HEK293 (cell line): ENCODE measurements around the gene SPTBN5.

Experiments used
- CTCF ChIA-PET: fragments of 350-600 bp; formaldehyde crosslinking; extraction: SDS; loops from one replicate; lab custom pipeline; 2021; ENCODE audit warnings: antibody characterized with exemption; lab: Yijun Ruan, JAX
- POLR2A ChIA-PET: fragments of 300-600 bp; formaldehyde crosslinking; extraction: SDS; loops from one replicate; lab custom pipeline; 2020; ENCODE audit warnings: antibody characterized with exemption, inconsistent platforms; lab: Yijun Ruan, JAX
- H3K27ac ChIP-seq: fragments of 200-500 bp; sonication (Bioruptor generic); 2 replicates; pipeline ENCODE4 v1.5.1; 2014; ENCODE audit warnings: low read depth, low read length, control low read depth, inconsistent platforms; ENCODE audit errors: extremely low read depth
- H3K36me3 ChIP-seq, 2 experiments: fragments of 200-500 bp in 1 of 2; sonication (Bioruptor generic) in 1 of 2; 1 replicate in 1 of 2; 2 replicates in 1 of 2; pipeline ENCODE4 v1.5.1; 2014 to 2017; ENCODE audit warnings: inconsistent platforms in 2 of 2, low read length in 2 of 2; ENCODE audit not compliant: control insufficient read depth in 2 of 2, insufficient read depth in 1 of 2
- H3K4me1 ChIP-seq: fragments of 200-500 bp; sonication (Bioruptor generic); 2 replicates; pipeline ENCODE4 v1.5.1; 2014; ENCODE audit warnings: mild to moderate bottlenecking, low read length, inconsistent platforms; ENCODE audit not compliant: control insufficient read depth, insufficient read depth
- H3K4me3 ChIP-seq: 2 replicates; pipeline ENCODE4 v1.5.1; 2011; ENCODE audit warnings: low read depth, mild to moderate bottlenecking, control low read depth, low read length, moderate library complexity
- H3K9me3 ChIP-seq: fragments of 200-500 bp; sonication (Bioruptor generic); 2 replicates; pipeline ENCODE4 v1.5.1; 2014; ENCODE audit warnings: low read depth, low read length, inconsistent platforms; ENCODE audit not compliant: control insufficient read depth, insufficient read depth
- GFI1B ChIP-seq: fragments of 450-650 bp; formaldehyde crosslinking; IDR thresholded peaks from 2 replicates; pipeline ENCODE4 v1.5.1; 2016; ENCODE audit warnings: missing biosample characterization, missing genetic modification characterization
- KLF1 ChIP-seq: fragments of 450-650 bp; formaldehyde crosslinking; IDR thresholded peaks from 2 replicates; pipeline ENCODE4 v1.5.1; 2016; ENCODE audit warnings: missing biosample characterization, missing genetic modification characterization
- WT1 ChIP-seq: fragments of 450-650 bp; formaldehyde crosslinking; IDR thresholded peaks from 2 replicates; pipeline ENCODE4 v1.5.1; 2016; ENCODE audit warnings: missing biosample characterization, missing genetic modification characterization
- ZNF114 ChIP-seq: fragments of 450-650 bp; formaldehyde crosslinking; IDR thresholded peaks from 2 replicates; pipeline ENCODE4 v1.5.0; 2017; ENCODE audit warnings: missing biosample characterization, missing genetic modification characterization
- ZNF140 ChIP-seq: fragments of 450-650 bp; formaldehyde crosslinking; IDR thresholded peaks from 2 replicates; pipeline ENCODE4 v1.5.1; 2016; ENCODE audit warnings: missing biosample characterization, missing genetic modification characterization
- ZNF169 ChIP-seq: fragments of 450-650 bp; formaldehyde crosslinking; IDR thresholded peaks from 2 replicates; pipeline ENCODE4 v1.5.1; 2016; ENCODE audit warnings: missing biosample characterization, missing genetic modification characterization
- ZNF24 ChIP-seq: fragments of 450-650 bp; formaldehyde crosslinking; IDR thresholded peaks from 2 replicates; pipeline ENCODE4 v1.5.1; 2016; ENCODE audit warnings: missing biosample characterization, missing genetic modification characterization
- ZNF302 ChIP-seq: fragments of 450-650 bp; formaldehyde crosslinking; IDR thresholded peaks from 2 replicates; pipeline ENCODE4 v1.5.1; 2016; ENCODE audit warnings: missing biosample characterization, missing genetic modification characterization, low read depth
- ZNF311 ChIP-seq: fragments of 450-650 bp; formaldehyde crosslinking; IDR thresholded peaks from 2 replicates; pipeline ENCODE4 v1.5.1; 2017; ENCODE audit warnings: missing biosample characterization, missing genetic modification characterization, borderline replicate concordance
- ZNF324 ChIP-seq: fragments of 450-650 bp; formaldehyde crosslinking; IDR thresholded peaks from 2 replicates; pipeline ENCODE4 v1.5.1; 2016; ENCODE audit warnings: missing biosample characterization, missing genetic modification characterization
- ZNF423 ChIP-seq: fragments of 450-650 bp; formaldehyde crosslinking; IDR thresholded peaks from 2 replicates; pipeline ENCODE4 v1.5.1; 2016; ENCODE audit warnings: missing biosample characterization, missing genetic modification characterization
- ZNF501 ChIP-seq: fragments of 450-650 bp; formaldehyde crosslinking; IDR thresholded peaks from 2 replicates; pipeline ENCODE4 v1.5.1; 2016; ENCODE audit warnings: missing biosample characterization, missing genetic modification characterization
- ZNF585B ChIP-seq: fragments of 450-650 bp; formaldehyde crosslinking; IDR thresholded peaks from 2 replicates; pipeline ENCODE4 v1.5.1; 2016; ENCODE audit warnings: missing biosample characterization, missing genetic modification characterization
- ZNF623 ChIP-seq: fragments of 450-650 bp; formaldehyde crosslinking; IDR thresholded peaks from 2 replicates; pipeline ENCODE4 v1.5.1; 2016; ENCODE audit warnings: missing biosample characterization, missing genetic modification characterization
- ZNF626 ChIP-seq: fragments of 450-650 bp; sonication (Bioruptor Pico); formaldehyde crosslinking; IDR thresholded peaks from 2 replicates; pipeline ENCODE4 v1.5.1; 2018; ENCODE audit warnings: missing biosample characterization, missing genetic modification characterization, inconsistent platforms
- ZNF747 ChIP-seq: fragments of 450-650 bp; formaldehyde crosslinking; IDR thresholded peaks from 2 replicates; pipeline ENCODE4 v1.5.1; 2016; ENCODE audit warnings: missing biosample characterization, missing genetic modification characterization
- ZNF76 ChIP-seq: fragments of 450-650 bp; formaldehyde crosslinking; IDR thresholded peaks from 2 replicates; pipeline ENCODE4; 2016; ENCODE audit warnings: low read depth, missing biosample characterization, missing genetic modification characterization, borderline replicate concordance
- ZNF777 ChIP-seq: fragments of 450-650 bp; formaldehyde crosslinking; IDR thresholded peaks from 2 replicates; pipeline ENCODE4 v1.5.1; 2017; ENCODE audit warnings: missing biosample characterization, missing genetic modification characterization, borderline replicate concordance
- TF ChIP-seq, protein P1 (sequence below): fragments of 450-650 bp; formaldehyde crosslinking; IDR thresholded peaks from 2 replicates; pipeline ENCODE4 v1.5.1; 2017; ENCODE audit warnings: missing biosample characterization, missing genetic modification characterization
- TF ChIP-seq, protein P2 (sequence below): fragments of 450-650 bp; formaldehyde crosslinking; IDR thresholded peaks from 2 replicates; pipeline ENCODE4 v1.5.1; 2016; ENCODE audit warnings: missing biosample characterization, missing genetic modification characterization
- TF ChIP-seq, protein P3 (sequence below): fragments of 450-650 bp; formaldehyde crosslinking; IDR thresholded peaks from 2 replicates; pipeline ENCODE4 v1.5.1; 2016; ENCODE audit warnings: missing biosample characterization, missing genetic modification characterization

The SPTBN5 gene

DNA sequence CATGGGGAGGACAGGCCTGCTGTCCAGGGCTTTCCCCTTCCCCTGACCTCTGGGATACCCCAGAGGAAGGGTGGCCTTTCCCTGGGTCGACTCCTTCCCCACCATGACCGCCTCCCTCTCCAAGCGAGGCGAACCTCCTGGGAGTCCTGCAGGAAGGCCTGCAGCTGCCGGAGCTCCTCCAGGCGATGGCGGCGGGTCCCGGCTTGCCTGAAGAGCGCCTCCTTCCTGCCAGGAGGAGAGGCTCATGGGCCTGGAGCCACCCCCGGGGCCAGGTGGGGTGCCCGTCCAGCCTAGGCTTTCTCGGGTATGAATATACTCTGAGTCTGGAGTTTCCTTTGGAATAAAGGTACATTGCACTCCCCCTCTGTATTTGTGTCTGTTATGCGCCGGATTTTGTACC lies 35.1 kb downstream of the SPTBN5 start:
- CTCF ChIA-PET = interaction anchor here (0.7 kb wide), 1 partner anchor 463 kb away, joined by 3 read pairs; no protein-coding TSS in a partner anchor
- TF ChIP-seq WT1 (tag by site-specific recombination) (no peak), GFI1B (no peak), ZNF585B (tag by site-specific recombination) (no peak), ZNF140 (tag by site-specific recombination) (no peak), ZNF76 (tag by site-specific recombination) (no peak), ZNF302 (tag by site-specific recombination) (no peak), ZNF311 (tag by site-specific recombination) (no peak), ZNF423 (no peak), ZNF777 (no peak), ZNF169 (tag by site-specific recombination) (no peak), ZNF24 (tag by site-specific recombination) (no peak), ZNF626 (tag by site-specific recombination) (no peak), ZNF114 (tag by site-specific recombination) (no peak), ZNF501 (tag by site-specific recombination) (no peak), ZNF747 (tag by site-specific recombination) (no peak)
- TF ChIP-seq, protein P1, sequence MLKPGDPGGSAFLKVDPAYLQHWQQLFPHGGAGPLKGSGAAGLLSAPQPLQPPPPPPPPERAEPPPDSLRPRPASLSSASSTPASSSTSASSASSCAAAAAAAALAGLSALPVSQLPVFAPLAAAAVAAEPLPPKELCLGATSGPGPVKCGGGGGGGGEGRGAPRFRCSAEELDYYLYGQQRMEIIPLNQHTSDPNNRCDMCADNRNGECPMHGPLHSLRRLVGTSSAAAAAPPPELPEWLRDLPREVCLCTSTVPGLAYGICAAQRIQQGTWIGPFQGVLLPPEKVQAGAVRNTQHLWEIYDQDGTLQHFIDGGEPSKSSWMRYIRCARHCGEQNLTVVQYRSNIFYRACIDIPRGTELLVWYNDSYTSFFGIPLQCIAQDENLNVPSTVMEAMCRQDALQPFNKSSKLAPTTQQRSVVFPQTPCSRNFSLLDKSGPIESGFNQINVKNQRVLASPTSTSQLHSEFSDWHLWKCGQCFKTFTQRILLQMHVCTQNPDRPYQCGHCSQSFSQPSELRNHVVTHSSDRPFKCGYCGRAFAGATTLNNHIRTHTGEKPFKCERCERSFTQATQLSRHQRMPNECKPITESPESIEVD (tag by site-specific recombination) = no peak
- TF ChIP-seq, protein P2, sequence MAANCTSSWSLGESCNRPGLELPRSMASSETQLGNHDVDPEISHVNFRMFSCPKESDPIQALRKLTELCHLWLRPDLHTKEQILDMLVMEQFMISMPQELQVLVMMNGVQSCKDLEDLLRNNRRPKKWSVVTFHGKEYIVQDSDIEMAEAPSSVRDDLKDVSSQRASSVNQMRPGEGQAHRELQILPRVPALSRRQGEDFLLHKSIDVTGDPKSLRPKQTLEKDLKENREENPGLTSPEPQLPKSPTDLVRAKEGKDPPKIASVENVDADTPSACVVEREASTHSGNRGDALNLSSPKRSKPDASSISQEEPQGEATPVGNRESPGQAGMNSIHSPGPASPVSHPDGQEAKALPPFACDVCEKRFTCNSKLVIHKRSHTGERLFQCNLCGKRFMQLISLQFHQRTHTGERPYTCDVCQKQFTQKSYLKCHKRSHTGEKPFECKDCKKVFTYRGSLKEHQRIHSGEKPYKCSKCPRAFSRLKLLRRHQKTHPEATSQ (tag by site-specific recombination) = no peak
- TF ChIP-seq, protein P3, sequence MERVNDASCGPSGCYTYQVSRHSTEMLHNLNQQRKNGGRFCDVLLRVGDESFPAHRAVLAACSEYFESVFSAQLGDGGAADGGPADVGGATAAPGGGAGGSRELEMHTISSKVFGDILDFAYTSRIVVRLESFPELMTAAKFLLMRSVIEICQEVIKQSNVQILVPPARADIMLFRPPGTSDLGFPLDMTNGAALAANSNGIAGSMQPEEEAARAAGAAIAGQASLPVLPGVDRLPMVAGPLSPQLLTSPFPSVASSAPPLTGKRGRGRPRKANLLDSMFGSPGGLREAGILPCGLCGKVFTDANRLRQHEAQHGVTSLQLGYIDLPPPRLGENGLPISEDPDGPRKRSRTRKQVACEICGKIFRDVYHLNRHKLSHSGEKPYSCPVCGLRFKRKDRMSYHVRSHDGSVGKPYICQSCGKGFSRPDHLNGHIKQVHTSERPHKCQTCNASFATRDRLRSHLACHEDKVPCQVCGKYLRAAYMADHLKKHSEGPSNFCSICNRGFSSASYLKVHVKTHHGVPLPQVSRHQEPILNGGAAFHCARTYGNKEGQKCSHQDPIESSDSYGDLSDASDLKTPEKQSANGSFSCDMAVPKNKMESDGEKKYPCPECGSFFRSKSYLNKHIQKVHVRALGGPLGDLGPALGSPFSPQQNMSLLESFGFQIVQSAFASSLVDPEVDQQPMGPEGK (tag by site-specific recombination) = no peak
- TF ChIP-seq, all 188 proteins: peak for 0
- Histone ChIP-seq H3K36me3 (no peaks in the 10 kb centered on the region), H3K4me1 (no peaks in the 10 kb centered on the region), H3K27ac (no peak overlapping the region), H3K9me3 (no peaks in the 10 kb centered on the region), H3K4me3 (no peak overlapping the region)
- POLR2A ChIA-PET = no interaction called here

DNA sequence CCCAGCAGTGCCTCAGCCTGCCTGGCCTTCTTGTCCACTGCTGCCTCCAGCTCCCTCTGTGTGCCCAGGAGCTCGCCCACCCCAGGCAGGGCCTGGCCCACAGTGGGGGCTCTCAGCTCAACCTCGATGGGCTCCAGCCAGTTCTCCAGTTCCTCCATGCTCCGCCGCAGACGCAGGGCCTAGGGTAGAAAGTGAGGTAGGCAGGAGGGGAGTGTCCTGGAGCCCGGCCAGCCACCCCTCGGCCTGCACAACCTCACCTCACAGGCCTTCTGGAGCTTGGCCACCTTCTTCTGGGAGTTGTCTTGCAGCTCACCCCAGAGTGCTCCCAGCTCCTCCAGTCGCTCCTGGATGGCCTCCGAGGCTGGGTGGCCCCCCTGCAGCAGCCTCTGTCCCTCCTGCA lies 36.5 kb downstream of the SPTBN5 start:
- no peaks in the 10 kb centered on the region for H3K36me3 ChIP-seq
- H3K4me1 ChIP-seq = no peaks in the 10 kb centered on the region
- ChIA-PET CTCF (interaction anchor here (0.6 to 0.7 kb wide), 4 partner anchors 11 to 278 kb away, joined by 3 to 4 read pairs (median 3); no protein-coding TSS in a partner anchor), POLR2A (no interaction called here)
- H3K9me3 ChIP-seq = no peaks in the 10 kb centered on the region
- H3K4me3 ChIP-seq = no peak overlapping the region
- no peak overlapping the region for H3K27ac ChIP-seq
- TF ChIP-seq ZNF747 (tag by site-specific recombination) (no peak), KLF1 (tag by site-specific recombination) (no peak), ZNF623 (tag by site-specific recombination) (no peak), ZNF324 (tag by site-specific recombination) (no peak)
